ENCODE measurements around the gene APPL2.

DNA sequence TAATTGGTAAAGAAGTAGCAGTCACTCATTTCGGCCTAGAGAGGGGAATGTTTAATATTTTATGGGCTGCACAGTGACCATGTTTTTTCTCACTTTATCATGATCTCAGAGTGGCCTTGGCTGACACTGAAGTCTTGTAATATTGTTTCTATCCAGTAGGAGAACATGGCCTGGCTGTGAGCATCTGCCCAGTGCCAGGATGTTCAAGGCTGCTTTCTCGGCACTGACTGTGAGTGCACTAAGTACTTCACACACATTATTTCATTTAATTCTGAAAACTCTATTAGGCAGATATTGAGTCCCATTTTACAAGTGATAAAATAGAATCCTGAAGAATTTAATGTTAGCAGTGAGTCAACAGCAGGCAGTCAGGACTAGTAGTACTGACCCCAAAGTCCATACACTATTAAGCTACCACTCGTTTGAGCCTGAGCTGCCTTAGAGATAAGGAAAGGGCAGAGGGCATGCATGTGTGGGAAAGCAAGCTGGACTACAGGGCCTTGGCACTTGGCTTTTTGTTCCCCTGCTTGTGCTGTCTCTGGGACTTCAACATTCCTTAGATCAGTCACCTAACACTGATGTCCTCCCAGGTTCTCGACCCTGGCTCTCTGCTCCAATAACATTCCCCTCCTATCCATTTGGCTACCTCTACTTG lies 42.2 kb upstream of the APPL2 start:
- TF ChIP-seq, protein P1, sequence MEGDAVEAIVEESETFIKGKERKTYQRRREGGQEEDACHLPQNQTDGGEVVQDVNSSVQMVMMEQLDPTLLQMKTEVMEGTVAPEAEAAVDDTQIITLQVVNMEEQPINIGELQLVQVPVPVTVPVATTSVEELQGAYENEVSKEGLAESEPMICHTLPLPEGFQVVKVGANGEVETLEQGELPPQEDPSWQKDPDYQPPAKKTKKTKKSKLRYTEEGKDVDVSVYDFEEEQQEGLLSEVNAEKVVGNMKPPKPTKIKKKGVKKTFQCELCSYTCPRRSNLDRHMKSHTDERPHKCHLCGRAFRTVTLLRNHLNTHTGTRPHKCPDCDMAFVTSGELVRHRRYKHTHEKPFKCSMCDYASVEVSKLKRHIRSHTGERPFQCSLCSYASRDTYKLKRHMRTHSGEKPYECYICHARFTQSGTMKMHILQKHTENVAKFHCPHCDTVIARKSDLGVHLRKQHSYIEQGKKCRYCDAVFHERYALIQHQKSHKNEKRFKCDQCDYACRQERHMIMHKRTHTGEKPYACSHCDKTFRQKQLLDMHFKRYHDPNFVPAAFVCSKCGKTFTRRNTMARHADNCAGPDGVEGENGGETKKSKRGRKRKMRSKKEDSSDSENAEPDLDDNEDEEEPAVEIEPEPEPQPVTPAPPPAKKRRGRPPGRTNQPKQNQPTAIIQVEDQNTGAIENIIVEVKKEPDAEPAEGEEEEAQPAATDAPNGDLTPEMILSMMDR (IDR thresholded peaks at IDR 0.05): peak in 2 of 5 experiments; percentile 19 to 37
- TF ChIP-seq POLR2A (IDR thresholded peaks at IDR 0.05) (no peak), EP300 (IDR thresholded peaks at IDR 0.05; ENCODE audit: low read depth) (no peak)

Measured in transverse colon (tissue), 3 donors.